GM19395 (cell line): ENCODE results near the gene RFC2.
"Not testable (repeated sequence)": the region's sequence is repeated elsewhere in the genome, so short reads cannot be mapped to it uniquely, and the experiment has no call there.

Experiments used
- ATAC-seq: cut with Tn5 transposase; IDR thresholded peaks from one replicate; pipeline ENCODE4 v1.9.1; 2021; ENCODE audit warnings: mild to moderate bottlenecking, moderate library complexity; ENCODE audit not compliant: unreplicated experiment

RFC2 gene

DNA sequence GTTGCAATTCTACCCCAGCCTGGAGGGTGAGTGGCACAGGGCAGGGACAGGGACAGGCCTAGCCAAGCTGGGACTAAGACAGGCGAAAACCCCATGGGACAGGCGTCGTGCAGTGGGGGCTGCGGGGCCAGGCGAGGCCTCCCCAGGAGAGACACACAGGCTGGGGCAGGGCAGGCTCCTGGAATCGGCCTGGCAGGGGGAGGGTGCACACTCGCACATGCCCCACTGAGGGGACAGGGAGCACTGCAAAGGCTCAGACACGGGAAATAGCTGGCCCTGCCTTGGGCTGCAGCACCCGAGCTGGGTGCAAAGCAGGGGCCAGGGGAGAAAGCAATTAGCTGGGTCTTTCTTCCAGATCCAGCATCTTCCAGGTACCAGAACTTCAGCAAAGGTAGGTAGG, 34.0 kb downstream of the RFC2 start:
- ATAC-seq: no peak

DNA sequence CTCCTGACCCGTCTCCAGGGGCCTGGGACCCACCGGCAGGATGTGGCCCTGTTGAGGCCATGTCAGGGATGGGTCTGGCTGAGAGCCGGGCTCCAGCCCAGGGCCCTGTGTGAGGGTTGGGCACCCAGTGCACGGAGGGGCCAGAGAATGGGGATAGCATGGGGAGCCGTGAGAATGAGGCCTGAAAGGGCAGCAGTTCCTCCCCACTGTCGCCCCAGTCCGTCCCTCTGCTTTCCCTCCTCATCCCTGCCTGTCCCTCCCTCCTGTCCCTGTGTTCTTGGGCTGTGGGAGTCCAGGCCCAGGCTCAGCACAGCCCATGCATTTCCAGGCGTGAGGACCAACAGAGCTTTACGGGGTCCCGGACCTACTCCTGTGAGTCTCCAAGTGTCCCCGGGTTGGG, 34.8 kb downstream of the RFC2 start:
- no peak for ATAC-seq

DNA sequence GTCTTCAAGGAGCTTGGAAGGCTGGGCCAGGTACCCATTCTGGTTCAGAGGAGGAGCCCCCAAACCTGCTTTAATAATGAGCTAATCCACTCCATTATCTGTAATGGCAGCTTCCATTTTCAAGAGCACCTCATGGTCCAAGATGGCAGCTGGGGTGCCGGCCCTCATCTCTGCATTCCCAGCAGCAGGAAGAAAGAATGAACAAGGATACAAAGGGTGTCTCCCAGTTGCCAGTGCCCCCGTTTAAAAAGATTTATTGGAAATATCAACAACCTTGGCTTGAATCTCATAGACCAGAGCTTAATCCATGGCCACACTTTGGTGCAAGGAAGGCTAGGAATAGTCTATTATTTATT, 35.9 kb downstream of the RFC2 start:
- ATAC-seq: no peak

DNA sequence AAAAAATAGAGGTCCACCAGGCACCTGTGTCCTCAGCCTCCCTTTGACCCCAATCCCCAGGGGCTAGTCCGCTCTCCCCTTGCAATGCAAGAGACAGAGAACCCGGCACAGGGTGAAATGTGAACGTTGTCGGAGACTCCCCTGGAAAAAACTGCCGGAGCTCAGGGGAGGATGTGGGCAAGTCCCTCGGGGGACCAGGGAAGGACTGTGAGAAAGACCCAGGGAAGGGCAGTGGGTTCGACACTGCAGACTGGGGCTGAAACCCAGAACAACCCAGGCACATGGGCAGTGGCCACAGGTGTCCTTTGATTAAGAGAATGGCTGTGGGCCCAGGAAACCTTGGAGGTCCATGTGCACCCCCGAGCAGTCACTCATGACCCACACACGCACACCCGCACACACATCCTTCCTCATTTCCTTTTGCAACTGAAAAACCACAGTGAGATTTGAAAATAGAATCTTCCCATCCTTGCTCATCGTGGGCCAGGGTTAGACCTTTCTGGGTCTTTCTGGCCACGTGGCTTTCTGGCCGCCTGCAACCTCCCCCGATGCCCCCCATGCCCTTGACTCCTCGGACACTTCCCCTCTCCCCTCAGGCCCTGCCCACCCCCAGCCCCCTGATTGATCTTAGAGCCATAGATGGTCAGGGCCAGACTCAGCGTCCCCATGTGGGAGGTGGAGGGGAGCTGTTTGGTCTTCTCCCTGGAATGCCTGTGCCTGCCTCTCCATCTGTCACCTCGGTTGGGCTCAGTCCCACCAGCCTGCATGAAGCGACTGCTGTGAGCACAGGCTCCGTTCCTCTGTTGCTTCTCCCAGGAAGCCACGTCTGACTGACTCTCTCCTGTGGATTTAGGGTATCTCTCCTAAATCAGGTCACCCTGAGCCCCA, 36.5 kb downstream of the RFC2 start:
- peak; percentile 54 for ATAC-seq

DNA sequence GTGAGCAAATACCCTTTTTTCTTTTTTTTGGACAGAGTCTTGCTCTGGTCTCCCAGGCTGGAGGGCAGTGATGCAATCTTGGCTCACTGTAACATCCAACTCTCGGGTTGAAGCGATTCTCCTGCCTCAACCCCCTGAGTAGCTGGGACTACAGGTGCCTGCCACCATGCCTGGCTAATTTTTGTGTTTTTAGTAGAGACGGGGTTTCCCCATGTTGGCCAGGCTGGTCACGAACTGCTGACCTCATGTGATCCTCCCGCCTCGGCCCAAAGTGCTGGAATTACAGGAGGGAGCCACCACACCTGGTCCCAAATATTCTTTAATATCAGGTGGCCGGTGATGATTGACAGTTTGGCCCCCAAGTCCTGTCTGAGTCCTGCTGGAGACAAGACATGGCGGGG, 37.8 kb downstream of the RFC2 start:
- no peak for ATAC-seq

DNA sequence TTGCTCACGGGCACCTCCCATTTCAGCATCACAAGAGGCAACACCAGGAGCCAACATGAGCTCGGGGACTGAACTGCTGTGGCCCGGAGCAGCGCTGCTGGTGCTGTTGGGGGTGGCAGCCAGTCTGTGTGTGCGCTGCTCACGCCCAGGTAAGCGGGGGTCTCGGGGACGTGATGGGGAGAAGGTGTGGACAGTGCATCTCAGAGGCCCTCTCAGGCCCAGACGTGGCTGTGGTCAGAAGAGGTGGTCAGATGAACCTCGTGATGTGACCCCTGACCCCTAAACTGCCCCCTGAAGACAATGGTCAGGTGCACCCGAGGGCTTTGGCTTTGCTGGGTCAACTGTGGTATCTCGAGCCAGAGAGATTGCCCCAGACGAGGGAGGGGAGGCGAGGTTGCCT, 38.3 kb downstream of the RFC2 start:
- ATAC-seq: no peak

DNA sequence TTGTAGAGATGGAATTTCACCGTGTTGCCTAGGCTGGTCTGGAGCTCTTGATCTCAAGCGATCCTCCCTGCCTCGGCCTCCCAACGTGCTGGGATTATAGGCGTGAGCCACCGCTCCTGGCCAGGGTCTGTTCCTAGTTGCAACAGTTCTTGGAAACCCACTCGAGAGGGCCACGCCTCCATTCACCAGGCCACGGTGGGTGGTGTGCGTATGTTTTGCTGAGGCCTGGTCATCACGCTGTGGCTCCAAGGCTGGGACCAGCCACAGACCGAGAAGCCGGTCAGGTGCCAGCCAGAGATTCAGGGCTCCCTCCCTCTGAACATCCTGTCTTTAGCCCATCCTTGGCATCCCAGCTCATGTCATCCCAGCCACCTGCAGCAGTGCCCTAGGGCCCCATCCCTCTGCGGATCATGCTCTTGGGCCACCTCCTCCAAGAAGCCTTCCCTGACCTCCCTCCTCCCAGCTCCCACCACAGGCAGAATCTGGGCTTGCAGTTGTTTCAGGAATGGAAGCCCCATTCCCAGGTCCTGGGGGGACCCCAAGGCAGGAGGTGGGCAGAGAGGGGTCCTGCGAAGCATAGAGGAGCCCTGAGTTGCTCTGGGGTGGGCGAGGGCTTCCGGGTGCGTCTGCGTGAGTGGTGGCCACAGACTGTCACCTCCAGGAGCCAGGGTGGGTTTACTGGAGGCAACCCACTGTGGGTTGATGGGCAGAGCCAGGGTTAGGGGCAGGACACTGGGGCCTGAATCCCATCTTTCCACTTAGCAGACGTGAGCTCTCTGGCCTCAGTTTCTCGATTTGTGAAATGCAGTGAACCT, 39.2 kb downstream of the RFC2 start:
- no peak for ATAC-seq

DNA sequence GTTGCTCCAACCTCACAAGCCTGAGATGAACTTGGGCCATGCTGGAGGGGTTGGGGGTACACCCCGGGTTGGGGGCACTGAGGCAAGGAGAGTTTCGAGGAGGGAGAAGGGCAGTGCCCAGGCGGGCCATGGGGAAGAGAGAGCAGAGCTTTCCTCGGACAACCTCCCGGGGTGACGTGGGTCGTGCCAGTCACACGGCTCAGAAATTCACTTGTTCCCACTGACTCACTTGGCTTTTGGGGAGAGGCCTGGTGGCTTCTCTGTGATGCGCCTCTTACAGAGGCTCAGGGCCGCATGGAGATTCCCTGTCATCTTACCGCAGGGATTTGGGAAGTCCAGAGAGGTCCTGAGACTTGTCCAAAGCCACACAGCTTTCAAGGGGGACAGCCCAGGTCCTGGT, 41.5 kb downstream of the RFC2 start:
- ATAC-seq: no peak

DNA sequence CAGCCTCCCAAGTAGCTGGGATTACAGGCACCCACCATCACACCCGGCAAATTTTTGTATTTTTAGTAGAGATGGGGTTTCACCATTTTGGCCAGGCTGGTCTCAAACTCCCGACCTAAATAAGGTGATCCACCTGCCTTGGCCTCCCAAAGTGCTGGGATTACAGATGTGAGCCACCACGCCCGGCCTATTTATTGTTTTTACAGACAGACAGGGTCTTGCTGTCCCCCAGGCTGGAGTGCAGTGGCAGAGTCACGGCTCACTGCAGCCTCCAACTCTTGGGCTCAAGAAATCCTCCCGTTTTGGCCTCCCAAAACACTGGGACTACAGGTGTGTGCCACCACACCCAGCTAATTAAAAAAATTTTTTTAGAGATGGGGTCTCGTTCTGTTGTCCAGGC, 46.0 kb downstream of the RFC2 start:
- not testable (repeated sequence) for ATAC-seq

DNA sequence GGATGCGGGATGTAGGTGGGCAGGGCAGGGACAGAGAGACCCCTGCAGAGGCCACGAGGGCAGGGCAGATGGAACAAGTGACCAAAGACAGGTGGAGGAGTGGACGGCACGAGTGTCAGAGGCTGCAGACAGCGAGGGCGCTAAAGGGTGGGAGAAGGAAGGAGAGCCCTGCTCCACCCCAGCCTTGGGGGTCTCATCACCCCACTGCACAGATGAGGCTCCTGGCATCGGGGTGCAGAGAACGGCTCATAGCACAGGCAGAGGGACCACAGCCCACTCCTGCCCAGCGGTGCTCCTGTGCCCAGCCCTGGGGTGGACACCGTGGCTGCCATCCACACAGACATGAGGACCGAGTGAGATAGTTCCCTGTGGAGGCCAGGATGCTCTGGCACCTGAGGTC, 46.6 kb downstream of the RFC2 start:
- no peak for ATAC-seq

DNA sequence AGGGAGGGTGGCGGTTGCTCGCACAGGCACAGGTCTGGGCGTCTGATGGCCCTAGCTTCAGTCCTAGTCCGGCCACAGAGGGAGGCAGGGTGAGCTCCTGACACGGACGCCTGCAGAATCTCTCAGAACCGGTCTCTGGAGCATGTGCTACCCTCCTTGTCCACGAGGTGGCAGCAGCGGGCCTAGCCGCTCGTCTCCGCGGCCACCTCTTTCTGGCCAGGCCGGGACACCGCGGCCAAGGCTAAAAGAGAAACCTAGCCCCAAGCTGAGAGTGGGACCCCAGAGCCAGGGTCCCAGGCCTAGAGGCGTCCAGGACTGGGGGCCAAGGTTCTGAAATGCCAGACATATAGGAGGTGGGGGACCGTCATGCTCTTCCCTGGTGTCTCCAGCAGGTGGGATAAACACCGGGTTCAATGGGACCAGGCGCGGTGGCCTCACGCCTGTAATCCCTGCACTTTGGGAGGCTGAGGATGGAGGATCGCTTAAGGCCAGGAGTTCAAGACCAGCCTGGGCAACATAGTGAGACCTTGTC, 47.5 kb downstream of the RFC2 start:
- no peak for ATAC-seq

DNA sequence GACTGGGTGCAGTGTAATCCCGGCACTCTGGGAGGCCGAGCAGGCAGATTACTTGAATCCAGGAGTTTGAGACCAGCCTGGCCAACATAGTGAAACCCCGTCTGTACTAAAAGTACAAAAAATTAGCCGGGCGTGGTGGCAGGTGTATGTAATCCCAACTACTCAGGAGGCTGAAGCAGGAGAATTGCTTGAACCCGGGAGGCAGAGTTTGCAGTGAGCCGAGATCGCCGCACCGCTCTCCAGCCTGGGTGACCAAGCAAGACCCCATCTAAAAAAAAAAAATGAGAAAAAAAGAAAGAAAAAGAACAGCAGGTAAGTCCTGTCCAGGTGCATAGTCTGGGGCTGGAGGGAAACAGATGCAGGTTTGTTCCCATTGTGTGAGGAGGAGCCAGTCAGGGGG, 48.1 kb downstream of the RFC2 start:
- not testable (repeated sequence) for ATAC-seq

DNA sequence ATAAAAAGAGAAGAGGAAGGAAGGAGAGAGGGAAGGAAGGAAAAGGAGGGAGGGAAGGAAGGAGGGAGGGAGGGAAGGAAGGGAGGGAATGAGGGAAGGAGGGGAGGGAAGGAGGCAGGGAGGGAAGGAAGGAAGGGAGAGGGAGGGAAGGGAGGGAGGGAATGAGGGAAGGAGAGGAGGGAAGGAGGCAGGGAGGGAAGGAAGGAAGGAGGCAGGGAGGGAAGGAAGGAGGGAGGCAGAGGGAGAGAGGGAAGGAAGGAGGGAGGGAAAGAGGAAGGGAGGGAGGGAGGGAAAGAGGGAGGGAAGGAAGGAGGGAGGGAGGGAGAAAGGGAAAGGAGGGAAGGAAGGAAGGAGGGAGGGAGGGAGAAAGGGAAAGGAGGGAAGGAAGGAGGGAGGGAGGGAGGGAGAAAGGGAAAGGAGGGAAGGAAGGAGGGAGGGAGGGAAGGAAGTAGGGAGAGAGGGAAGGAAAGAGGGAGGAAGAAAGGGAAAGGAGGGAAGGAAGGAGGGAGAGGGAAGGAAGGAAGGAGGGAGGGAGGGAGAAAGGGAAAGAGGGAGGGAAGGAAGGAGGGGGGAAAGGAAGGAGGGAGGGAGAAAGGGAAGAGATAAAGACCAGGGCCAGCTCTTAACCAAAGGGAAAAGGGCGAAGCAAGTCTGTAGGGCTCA, 50.1 kb downstream of the RFC2 start:
- ATAC-seq: no peak

DNA sequence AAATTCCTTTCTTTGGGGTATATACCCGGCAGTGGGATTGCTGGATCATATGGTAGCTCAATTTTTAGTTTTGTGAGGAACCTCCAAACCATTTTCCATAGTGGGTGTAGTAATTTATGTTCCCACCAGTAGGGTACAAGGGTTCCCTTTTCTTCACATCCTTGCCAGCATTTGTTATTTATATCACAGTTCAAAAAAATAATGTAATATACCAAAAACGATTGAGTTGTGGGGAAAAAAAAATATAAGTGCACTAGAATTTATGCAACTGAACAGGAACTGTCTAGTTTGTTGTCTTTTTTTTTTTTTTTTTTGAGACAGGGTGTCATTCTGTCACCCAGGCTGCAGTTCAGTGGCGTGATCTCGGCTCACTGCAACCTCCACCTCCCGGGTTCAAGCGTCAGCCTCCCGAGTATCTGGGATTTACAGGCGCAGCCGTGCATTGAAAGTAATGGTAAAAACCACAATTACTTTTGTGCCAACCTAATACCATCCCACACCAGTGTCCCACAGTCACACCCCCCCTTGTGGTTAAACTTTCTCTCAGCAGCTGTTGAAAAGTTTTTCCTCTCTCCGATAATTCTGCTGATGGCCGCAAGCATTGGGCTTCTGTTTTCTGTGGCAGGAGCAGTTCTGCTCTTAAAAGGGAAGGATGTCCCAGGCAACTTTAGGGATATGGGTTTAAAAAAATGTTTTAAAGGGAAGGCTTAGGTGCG, 51.2 kb downstream of the RFC2 start:
- no peak for ATAC-seq

DNA sequence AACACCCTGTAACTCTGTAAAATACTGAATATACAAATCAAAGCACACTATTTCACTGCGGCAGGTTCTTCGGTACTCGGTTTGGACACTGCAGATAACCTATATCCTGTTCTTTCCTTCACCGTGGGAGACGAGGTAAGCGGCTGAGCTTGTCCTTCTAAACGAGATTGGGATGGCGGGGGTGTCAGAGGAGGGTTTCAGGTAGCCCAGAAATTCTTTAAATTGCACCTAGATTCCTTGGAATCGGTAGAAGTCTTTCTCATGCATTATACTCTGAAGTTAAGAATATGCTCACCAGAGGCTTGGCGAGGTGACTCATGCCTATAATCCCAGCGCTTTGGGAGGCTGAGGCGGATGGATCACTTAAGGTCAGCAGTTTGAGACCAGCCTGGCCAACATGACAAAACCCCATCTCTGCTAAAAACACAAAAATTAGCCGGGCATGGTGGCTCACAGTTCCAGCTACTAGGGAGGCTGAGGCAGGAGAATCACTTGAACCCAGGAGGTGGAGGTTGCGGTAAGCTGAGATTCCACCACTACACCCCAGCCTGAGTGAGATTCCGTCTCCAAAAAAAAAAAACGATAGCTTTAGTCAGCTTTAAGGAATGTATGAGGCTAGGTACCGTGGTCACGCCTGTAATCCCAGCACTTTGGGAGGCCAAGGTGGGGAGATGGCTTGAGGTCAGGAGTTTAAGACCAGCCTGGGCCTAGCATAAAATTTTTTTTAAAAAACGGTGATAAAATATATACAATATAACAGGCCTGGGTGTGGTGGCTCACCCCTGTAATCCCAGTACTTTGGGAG, 54.4 kb downstream of the RFC2 start:
- no peak for ATAC-seq

DNA sequence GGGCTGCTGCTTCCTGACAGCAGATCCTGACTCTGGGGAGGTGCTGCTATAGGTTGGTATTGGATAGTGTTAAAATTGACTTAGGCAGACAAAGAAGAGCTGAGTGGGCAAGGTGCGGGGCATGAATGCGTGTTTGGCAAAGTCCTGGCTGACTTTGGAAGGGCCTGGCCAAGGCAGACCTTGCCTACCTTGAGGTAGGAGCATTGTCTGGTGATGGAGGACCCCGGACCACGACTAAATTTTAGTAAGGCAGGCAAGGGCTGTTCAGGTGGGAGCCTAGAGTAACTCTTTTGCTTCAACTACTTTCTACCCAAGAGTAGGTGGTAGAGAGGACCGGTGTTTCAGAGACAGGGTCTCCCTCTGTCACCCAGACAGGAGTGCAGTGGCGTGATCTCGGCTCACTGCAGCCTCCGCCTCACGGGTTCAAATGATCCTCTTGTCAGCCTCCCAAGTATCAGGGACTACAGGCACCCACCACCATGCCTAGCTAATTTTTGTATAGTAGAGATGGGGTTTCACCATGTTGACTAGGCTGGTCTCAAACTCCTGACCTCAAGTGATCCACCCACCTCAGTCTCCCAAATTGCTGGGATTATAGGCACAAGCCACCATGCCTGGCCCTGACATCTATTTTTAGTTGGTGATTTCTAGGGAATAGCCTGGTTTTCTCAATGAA, 56.6 kb downstream of the RFC2 start:
- no peak for ATAC-seq

DNA sequence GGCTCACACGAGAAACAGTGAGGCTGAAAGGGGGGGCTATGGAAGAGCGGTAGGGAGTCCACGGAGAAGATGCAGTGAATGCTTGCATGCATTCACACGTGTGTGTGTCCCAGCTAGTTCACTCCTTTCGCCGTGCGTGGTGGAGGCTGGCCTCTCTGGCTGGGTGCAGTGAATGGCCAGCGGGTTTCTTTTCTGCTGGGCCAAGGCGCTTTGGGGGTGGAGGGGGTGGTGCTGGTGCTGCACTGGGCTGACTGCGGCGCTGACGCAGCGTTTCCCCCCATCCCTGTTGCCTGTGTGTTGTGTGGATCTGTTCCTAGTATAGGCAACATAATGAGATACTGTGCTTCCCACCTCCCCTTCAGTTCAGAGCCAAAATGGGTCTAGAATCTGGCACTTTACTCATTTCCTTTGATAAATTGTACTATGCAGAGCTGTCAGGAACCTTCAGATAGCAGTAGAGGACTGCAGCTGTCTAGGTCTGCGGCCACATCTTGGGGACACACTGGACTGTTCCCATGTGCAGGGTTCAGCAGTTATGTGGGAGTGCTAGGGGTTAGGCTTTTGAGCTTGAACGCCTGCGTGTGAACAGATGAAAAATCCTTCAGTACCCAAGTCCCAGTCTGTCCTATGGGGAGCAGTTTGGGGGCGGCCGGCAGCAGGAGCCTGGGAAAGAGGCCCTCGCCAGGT, 58.1 kb downstream of the RFC2 start:
- not testable (repeated sequence) for ATAC-seq

DNA sequence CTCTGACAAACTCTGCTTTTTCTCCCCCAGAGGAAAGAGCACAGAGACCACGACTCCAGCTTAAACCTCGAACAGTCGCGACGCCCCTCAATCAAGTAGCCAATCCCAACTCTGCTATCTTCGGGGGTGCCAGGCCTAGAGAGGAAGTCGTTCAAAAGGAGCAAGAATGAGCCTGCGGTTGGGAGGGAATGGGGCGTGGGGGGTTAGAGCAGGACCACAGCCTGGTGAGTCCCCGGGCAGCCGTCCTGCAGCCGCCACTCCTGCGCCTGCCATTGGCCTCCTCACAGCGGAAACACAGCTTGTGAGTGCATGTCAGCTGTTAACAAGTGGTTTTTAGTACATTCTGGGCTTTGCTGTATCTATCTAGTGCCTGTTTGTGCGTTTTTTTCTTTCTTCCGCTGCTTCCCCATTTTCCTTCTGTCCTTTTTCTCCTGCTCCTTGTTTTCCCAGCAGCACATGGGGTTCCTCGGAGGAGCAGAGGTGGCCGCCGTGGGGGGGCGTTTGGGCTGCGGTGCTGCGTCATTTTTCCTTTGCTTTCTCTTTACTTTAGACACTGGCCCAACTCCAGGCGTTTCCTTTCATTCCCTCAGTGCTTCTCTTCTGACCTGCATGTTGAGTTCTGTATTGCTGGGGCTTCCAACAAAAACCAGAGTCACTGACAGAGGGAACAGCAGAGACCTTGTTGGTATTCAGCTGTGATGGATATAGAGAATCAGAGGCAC, 58.9 kb downstream of the RFC2 start:
- not testable (repeated sequence) for ATAC-seq
